ENCODE measurements around the gene HLA-DQB2.
"Not testable (repeated sequence)": the region's sequence is repeated elsewhere in the genome, so short reads cannot be mapped to it uniquely, and the experiment has no call there.

HLA-DQB2 gene

GRCh38 chr6:32759669-32760068, 3.7 kb downstream of the HLA-DQB2 start:
- DNase-seq, result no peak
- intact Hi-C loops (cut with DNase I), result no loop called here

- intact Hi-C loops (cut with DNase I), result no loop called here
- no peak for DNase-seq
These were observed 10.8 kb downstream of the HLA-DQB2 start for GRCh38 chr6:32752580-32752979.

- intact Hi-C loops (cut with DNase I); DNase-seq: not testable (repeated sequence)
These were observed 17.7 kb downstream of the HLA-DQB2 start for GRCh38 chr6:32745649-32746048.

DNA sequence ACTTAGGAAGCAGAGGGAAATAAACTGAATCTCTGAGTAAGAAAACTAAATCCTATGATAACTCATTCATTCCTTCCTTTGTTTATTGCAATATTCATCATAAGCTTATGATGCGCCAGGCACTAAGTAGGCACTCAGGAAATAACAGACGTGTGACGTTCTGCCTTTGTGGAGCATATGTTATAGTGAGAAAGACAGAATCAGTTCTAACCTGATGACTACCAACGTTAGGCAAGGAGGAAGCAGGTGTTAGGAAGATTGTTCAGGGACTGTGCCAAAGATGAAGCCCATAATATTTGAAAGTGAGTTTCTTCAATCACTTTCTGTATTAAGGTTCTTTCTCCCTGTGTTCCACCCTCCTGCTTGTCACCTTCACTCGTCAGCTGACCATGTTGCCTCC, 18.6 kb downstream of the HLA-DQB2 start:
- intact Hi-C loops (cut with DNase I), result no loop called here
- DNase-seq, result no peak

DNA sequence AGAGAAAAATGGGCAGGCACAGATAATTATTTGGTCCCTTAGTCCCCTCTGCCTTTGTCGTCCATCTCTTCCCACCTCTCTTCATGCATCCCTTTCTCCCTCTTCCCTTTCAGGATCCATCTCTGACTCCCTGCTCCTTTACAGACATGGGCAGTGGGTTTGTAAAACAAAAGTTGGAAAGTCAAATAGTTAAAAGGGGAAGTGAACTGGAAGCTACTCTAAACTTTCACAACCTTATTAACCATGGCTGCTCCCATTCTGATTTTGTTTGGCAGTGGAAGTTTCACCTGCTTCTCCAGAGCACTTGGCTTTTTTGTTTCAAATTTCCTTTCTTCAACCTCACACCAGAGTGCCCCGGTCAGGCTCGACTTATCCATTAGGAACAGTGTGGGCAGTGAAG, 21.0 kb downstream of the HLA-DQB2 start:
- DNase-seq, result no peak
- intact Hi-C loops (cut with DNase I), result no loop called here

GRCh38 chr6:32741031-32741960, 22.0 kb downstream of the HLA-DQB2 start, which contains the start of gene HLA-DQA2:
TSS of gene HLA-DQA2 (plus strand) at chr6:32741391. CDS start at chr6:32741444, 53 bp downstream.
- no peak for DNase-seq

GRCh38 chr6:32738126-32738525, 25.2 kb downstream of the HLA-DQB2 start:
- intact Hi-C loops (cut with DNase I), result no loop called here
- DNase-seq, result no peak

More at GRCh38 chr6:32741031-32741960, 22.0 kb downstream of the HLA-DQB2 start, which contains the start of gene HLA-DQA2:
- intact Hi-C loops (cut with DNase I), result no loop called here

- intact Hi-C loops (cut with DNase I), result no loop called here
- no peak for DNase-seq
These were observed 44.5 kb downstream of the HLA-DQB2 start for GRCh38 chr6:32718879-32719278.

GRCh38 chr6:32716396-32716795, 46.9 kb downstream of the HLA-DQB2 start:
- intact Hi-C loops (cut with DNase I), result no loop called here
- no peak for DNase-seq

GRCh38 chr6:32713241-32713640, 50.1 kb downstream of the HLA-DQB2 start:
- no peak for DNase-seq
- intact Hi-C loops (cut with DNase I), result no loop called here

- intact Hi-C loops (cut with DNase I), result loop anchor here (10.0 kb wide), 1 partner anchor 85 kb away; no protein-coding TSS in a partner anchor
- no peak for DNase-seq
These were observed 53.7 kb downstream of the HLA-DQB2 start for GRCh38 chr6:32709625-32710024.

All from posterior cingulate gyrus (tissue), 11 donors.